K562 (cell line): Measurements from ENCODE around the gene BOLA1. TPM values are rescaled to one million over a fixed set of nuclear protein-coding genes. Genes with fewer than 3 reads are reported as not detected.

ENCODE experiments used
- DLX4 ChIP-seq: fragments of 250-450 bp; sonication (Bioruptor Pico); IDR thresholded peaks from 2 replicates; pipeline ENCODE4 v1.6.1; 2021; ENCODE audit warnings: mild to moderate bottlenecking
- FOXP1 ChIP-seq: sonication (generic); formaldehyde crosslinking; IDR thresholded peaks from 2 replicates; pipeline ENCODE4 v1.8.0; 2022; ENCODE audit warnings: mild to moderate bottlenecking, missing genetic modification reagents
- HBP1 ChIP-seq: fragments of 450-650 bp; formaldehyde crosslinking; IDR thresholded peaks from 2 replicates; pipeline ENCODE4 v1.4.0; 2022; ENCODE audit warnings: missing genetic modification characterization
- ID3 ChIP-seq, 2 experiments: fragments of 250-450 bp in 1 of 2; fragments of 450-650 bp in 1 of 2; sonication (Bioruptor Pico) in 1 of 2; IDR thresholded peaks; 2 replicates each; pipeline versions ENCODE4 v1.6.1 to v1.8.0; 2016 to 2021; ENCODE audit warnings: mild to moderate bottlenecking in 2 of 2, moderate library complexity in 2 of 2, missing compliant biosample characterization in 1 of 2, missing genetic modification characterization in 1 of 2
- KLF13 ChIP-seq: fragments of 450-650 bp; IDR thresholded peaks from 2 replicates; pipeline ENCODE4 v1.6.1; 2016; ENCODE audit warnings: missing genetic modification characterization, low read depth, mild to moderate bottlenecking, missing compliant biosample characterization, moderate library complexity, borderline replicate concordance
- MYNN ChIP-seq, 2 experiments: sonication (generic); formaldehyde crosslinking in 1 of 2; IDR thresholded peaks; 2 replicates each; pipeline versions ENCODE4 v1.5.0 to v1.6.1; 2016 to 2020; ENCODE audit warnings: antibody characterized with exemption in 1 of 2, missing genetic modification reagents in 1 of 2
- NBN ChIP-seq: fragments of 450-650 bp; IDR thresholded peaks from 2 replicates; pipeline ENCODE4 v1.6.1; 2016; ENCODE audit warnings: low read depth, mild to moderate bottlenecking
- PRDM10 ChIP-seq: fragments of 450-650 bp; IDR thresholded peaks from 2 replicates; pipeline ENCODE4 v1.6.1; 2018; ENCODE audit not compliant: partially characterized antibody
- RAD21 ChIP-seq, 2 experiments: fragments of 250-450 bp in 1 of 2; fragments of 450-650 bp in 1 of 2; sonication (Bioruptor Pico) in 1 of 2; formaldehyde crosslinking in 1 of 2; IDR thresholded peaks in 1 of 2; conservative IDR thresholded peaks in 1 of 2; 2 replicates each; pipeline versions ENCODE4 v1.4.0 to v1.8.0; 2020 to 2022; ENCODE audit warnings: mild to moderate bottlenecking in 2 of 2, moderate library complexity in 1 of 2
- SIN3B ChIP-seq: fragments of 450-650 bp; IDR thresholded peaks from 2 replicates; pipeline ENCODE4 v1.6.1; 2017; ENCODE audit warnings: low read depth, mild to moderate bottlenecking, moderate library complexity
- SMC3 ChIP-seq: conservative IDR thresholded peaks from 2 replicates; pipeline ENCODE4 v1.6.1; 2011; ENCODE audit warnings: low read depth, low read length, improper control_type of control experiment; ENCODE audit not compliant: insufficient read depth
- SRSF3 ChIP-seq: fragments of 200-400 bp; formaldehyde crosslinking; IDR thresholded peaks from 2 replicates; pipeline ENCODE4 v1.6.1; 2016; ENCODE audit warnings: mild to moderate bottlenecking, low read length, moderate library complexity; ENCODE audit not compliant: insufficient read depth
- XRCC5 ChIP-seq: fragments of 200-400 bp; formaldehyde crosslinking; IDR thresholded peaks from 2 replicates; pipeline ENCODE4 v1.6.1; 2017; ENCODE audit warnings: low read depth, mild to moderate bottlenecking, low read length
- ZBTB1 ChIP-seq: sonication (generic); formaldehyde crosslinking; IDR thresholded peaks from 2 replicates; pipeline ENCODE4 v1.8.1; 2023; ENCODE audit warnings: missing genetic modification reagents, low read depth, mild to moderate bottlenecking, borderline replicate concordance
- ZBTB17 ChIP-seq: fragments of 450-650 bp; formaldehyde crosslinking; IDR thresholded peaks from 2 replicates; pipeline ENCODE4 v1.4.0; 2020; ENCODE audit warnings: mild to moderate bottlenecking
- ZKSCAN1 ChIP-seq: fragments of 150-350 bp; IDR thresholded peaks from 2 replicates; pipeline ENCODE4 v1.6.1; 2016; ENCODE audit warnings: low read depth, low read length
- ZNF274 ChIP-seq: IDR thresholded peaks from 2 replicates; pipeline ENCODE4 v1.6.1; 2011; ENCODE audit warnings: low read depth, mild to moderate bottlenecking, low read length, moderate library complexity, borderline replicate concordance
- ZNF41 ChIP-seq: fragments of 250-450 bp; sonication (Bioruptor Pico); conservative IDR thresholded peaks from 2 replicates; pipeline ENCODE4 v1.4.0; 2020; ENCODE audit warnings: mild to moderate bottlenecking
- ZNF445 ChIP-seq: fragments of 250-450 bp; sonication (Bioruptor Pico); IDR thresholded peaks from 2 replicates; pipeline ENCODE4 v1.4.0; 2020; ENCODE audit warnings: low read depth, mild to moderate bottlenecking, moderate library complexity
- polyA plus RNA-seq, 8 experiments: library from polyadenylated mRNA; depleted of rRNA in 4 of 8; stranded (reverse) in 5 of 8; unstranded in 3 of 8; fragments of >200 nt; fragmentation: Nextera tagmentation in 2 of 8; fragmentation: Illumina TruSeq in 1 of 8; extraction: Ambion mirVana in 2 of 8; extraction: Trizol in 1 of 8; gene quantifications; 2 replicates each; pipeline versions ENCODE4 v1.2.1 to v1.2.3, GENCODE V29; 2011 to 2014; ENCODE audit warnings: inconsistent platforms in 1 of 8, missing spikeins in 1 of 8
- total RNA-seq, 7 experiments: library from RNA; depleted of rRNA in 6 of 7; stranded (reverse); fragments of >200 nt in 6 of 7; fragmentation: Illumina TruSeq in 2 of 7; extraction: Trizol in 2 of 7; gene quantifications; 2 replicates each; pipeline versions ENCODE4 v1.2.1 to v1.2.3, GENCODE V29; 2011 to 2021; ENCODE audit warnings: low replicate concordance in 1 of 7

BOLA1 gene
- total and polyA plus RNA-seq, 9 of the 15 experiments (the other 6 are each of a cell fraction or from before 2014, with no cell fraction given) = 0.18 to 1.2 (median 0.40) TPM; not detected in 2

GRCh38 chr1:149884433-149885338 is 14.7 kb upstream of the BOLA1 start (continued):
- TF ChIP-seq SIN3B (no peak), ZNF41 (CRISPR knock-in tag) (no peak), SMC3 (no peak; the same call in 1 of the 2 replicates), ID3 (CRISPR knock-in tag; IDR thresholded peaks at IDR 0.05) (no peak), ID3 (tag; IDR thresholded peaks at IDR 0.05) (peak; percentile 18; the same call in 1 of the 2 replicates), ZBTB1 (no peak), XRCC5 (peak; percentile 34; the same call in 1 of the 2 replicates), ZNF274 (no peak), NBN (0 out of 2 replicates have a peak, but pooled peaks have one; percentile 52), ZKSCAN1 (no peak), DLX4 (CRISPR knock-in tag) (no peak), ZBTB17 (CRISPR knock-in tag) (no peak), FOXP1 (no peak), HBP1 (CRISPR knock-in tag) (no peak), SRSF3 (no peak), PRDM10 (no peak), MYNN (IDR thresholded peaks at IDR 0.05) (0 out of 2 replicates have a peak, but pooled peaks have one; percentile 10), MYNN (CRISPR knock-in tag; IDR thresholded peaks at IDR 0.05) (no peak), KLF13 (no peak), RAD21 (CRISPR knock-in tag; conservative IDR thresholded peaks at IDR 0.05 in 1 of 2, IDR thresholded peaks at IDR 0.05 in 1 of 2) (no peak), ZNF445 (CRISPR knock-in tag) (no peak)
